SK-N-SH (cell line): ENCODE results near the gene CDKN2B-AS1. TPM values are rescaled to one million over a fixed set of nuclear protein-coding genes. Genes with fewer than 3 reads are reported as not detected.

Experiments
- CTCF ChIA-PET: fragments of 300-600, 350-600 bp; formaldehyde crosslinking; extraction: SDS; loops from one replicate; lab custom pipeline; 2021; lab: Yijun Ruan, JAX
- POLR2A ChIA-PET: fragments of 350-600 bp; sonication (Branson Sonifier 250); formaldehyde crosslinking; extraction: SDS; loops from one replicate; lab custom pipeline; 2020; ENCODE audit warnings: antibody characterized with exemption, inconsistent platforms; lab: Yijun Ruan, JAX
- DNase-seq: peaks from one replicate; pipeline ENCODE4 v3.0.0; 2012
- H2AFZ ChIP-seq: fragments of 200-600 bp; sonication (generic); 2 replicates; pipeline ENCODE4 v1.8.1; 2016; ENCODE audit warnings: antibody characterized with exemption, mild to moderate bottlenecking, low read depth
- H3F3A ChIP-seq: fragments of 200-600 bp; sonication (generic); replicated peaks from 2 replicates; pipeline ENCODE3; 2016; ENCODE audit warnings: antibody characterized with exemption, mild to moderate bottlenecking; ENCODE audit not compliant: insufficient read depth
- H3K27ac ChIP-seq, 2 experiments: fragments of 200-500 bp in 1 of 2; fragments of 200-600 bp in 1 of 2; sonication (Bioruptor generic) in 1 of 2; sonication (generic), shearing (Covaris generic) in 1 of 2; 2 replicates each; pipeline versions ENCODE4 v1.5.1 to v1.6.1; 2014 to 2016; ENCODE audit warnings: low read depth in 2 of 2, inconsistent platforms in 1 of 2, low read length in 1 of 2, mild to moderate bottlenecking in 1 of 2, mixed read lengths in 1 of 2
- H3K27me3 ChIP-seq: fragments of 200-600 bp; sonication (generic), shearing (Covaris generic); 2 replicates; pipeline ENCODE4 v1.6.1; 2016; ENCODE audit warnings: mixed run types; ENCODE audit not compliant: insufficient read depth
- H3K36me3 ChIP-seq, 2 experiments: fragments of 200-500 bp in 1 of 2; fragments of 200-600 bp in 1 of 2; sonication (Bioruptor generic) in 1 of 2; sonication (generic) in 1 of 2; replicated peaks in 1 of 2; 2 replicates each; pipeline versions ENCODE3 to v1.5.1; 2014 to 2016; ENCODE audit warnings: low read length in 1 of 2, mild to moderate bottlenecking in 1 of 2; ENCODE audit not compliant: insufficient read depth in 2 of 2, control insufficient read depth in 1 of 2
- H3K4me1 ChIP-seq, 2 experiments: fragments of 200-500 bp in 1 of 2; fragments of 200-600 bp in 1 of 2; sonication (Bioruptor generic) in 1 of 2; sonication (generic), shearing (Covaris generic) in 1 of 2; 2 replicates each; pipeline versions ENCODE4 v1.5.1 to v1.6.1; 2014 to 2016; ENCODE audit warnings: low read depth in 1 of 2, low read length in 1 of 2, mixed run types in 1 of 2; ENCODE audit not compliant: insufficient read depth in 2 of 2, control insufficient read depth in 1 of 2
- H3K4me2 ChIP-seq: fragments of 200-600 bp; sonication (generic), shearing (Covaris generic); 2 replicates; pipeline ENCODE4 v1.6.1; 2017; ENCODE audit warnings: mixed run types
- H3K4me3 ChIP-seq, 2 experiments: fragments of 200-500 bp in 1 of 2; fragments of 200-600 bp in 1 of 2; sonication (Bioruptor generic) in 1 of 2; sonication (generic), shearing (Covaris generic) in 1 of 2; 2 replicates each; pipeline versions ENCODE4 v1.5.1 to v1.8.1; 2014 to 2016; ENCODE audit warnings: low read depth in 2 of 2, inconsistent platforms in 1 of 2, low read length in 1 of 2, mild to moderate bottlenecking in 1 of 2, mixed read lengths in 1 of 2, moderate library complexity in 1 of 2
- H3K79me2 ChIP-seq: fragments of 200-600 bp; sonication (generic); 2 replicates; pipeline ENCODE4 v1.8.1; 2017; ENCODE audit warnings: mild to moderate bottlenecking; ENCODE audit not compliant: insufficient read depth
- H3K9ac ChIP-seq: fragments of 200-600 bp; sonication (generic); 2 replicates; pipeline ENCODE4 v1.6.1; 2017; ENCODE audit warnings: mixed run types
- H3K9me2 ChIP-seq: fragments of 200-600 bp; sonication (generic); 2 replicates; pipeline ENCODE4 v1.6.1; 2017; ENCODE audit warnings: mixed run types
- H3K9me3 ChIP-seq: fragments of 200-600 bp; sonication (generic); 2 replicates; pipeline ENCODE4 v1.6.1; 2017; ENCODE audit warnings: mixed run types, mild to moderate bottlenecking, moderate library complexity
- H4K20me1 ChIP-seq: fragments of 200-600 bp; sonication (generic); 2 replicates; pipeline ENCODE4 v1.6.1; 2017; ENCODE audit warnings: mild to moderate bottlenecking, mixed run types; ENCODE audit not compliant: insufficient read depth
- ELF1 ChIP-seq: IDR thresholded peaks from 2 replicates; pipeline ENCODE4 v1.4.0; 2012
- EP300 ChIP-seq, 2 experiments: IDR thresholded peaks; 2 replicates each; pipeline versions ENCODE4 v1.4.0 to v1.6.1; 2012; ENCODE audit warnings: borderline replicate concordance in 1 of 2, low read depth in 1 of 2, low read length in 1 of 2
- FOSL2 ChIP-seq: IDR thresholded peaks from 2 replicates; pipeline ENCODE4 v1.4.0; 2012; ENCODE audit warnings: low read depth, mild to moderate bottlenecking, moderate library complexity, borderline replicate concordance
- FOXJ3 ChIP-seq: sonication (generic); formaldehyde crosslinking; IDR thresholded peaks from 2 replicates; pipeline ENCODE4 v1.5.1; 2020; ENCODE audit warnings: mild to moderate bottlenecking, missing genetic modification reagents
- GABPA ChIP-seq: IDR thresholded peaks from 2 replicates; pipeline ENCODE4 v1.4.0; 2012; ENCODE audit warnings: low read depth, mild to moderate bottlenecking
- GATA2 ChIP-seq: sonication (generic); formaldehyde crosslinking; IDR thresholded peaks from 2 replicates; pipeline ENCODE4 v1.5.0; 2020; ENCODE audit warnings: mild to moderate bottlenecking, missing genetic modification reagents
- IRF3 ChIP-seq: fragments of 150-350 bp; IDR thresholded peaks from 2 replicates; pipeline ENCODE4 v1.6.1; 2016; ENCODE audit warnings: mild to moderate bottlenecking, low read depth, low read length
- POLR2AphosphoS5 ChIP-seq: IDR thresholded peaks from 2 replicates; pipeline ENCODE4 v1.6.1; 2012; ENCODE audit warnings: low read depth, low read length
- RCOR1 ChIP-seq: fragments of 150-350 bp; IDR thresholded peaks from 2 replicates; pipeline ENCODE4 v1.6.1; 2017; ENCODE audit warnings: antibody characterized with exemption, low read length
- SIN3A ChIP-seq: IDR thresholded peaks from 2 replicates; pipeline ENCODE4 v1.6.1; 2012; ENCODE audit warnings: low read depth, mild to moderate bottlenecking, low read length, moderate library complexity, borderline replicate concordance
- SMC3 ChIP-seq: IDR thresholded peaks from 2 replicates; pipeline ENCODE4 v1.6.1; 2012; ENCODE audit warnings: low read depth, low read length, improper control_type of control experiment
- TAF1 ChIP-seq: IDR thresholded peaks from 2 replicates; pipeline ENCODE4 v1.6.1; 2012; ENCODE audit warnings: low read depth, mild to moderate bottlenecking, low read length, moderate library complexity, borderline replicate concordance
- TCF12 ChIP-seq: IDR thresholded peaks from 2 replicates; pipeline ENCODE4 v1.4.0; 2012
- TEAD4 ChIP-seq: IDR thresholded peaks from 2 replicates; pipeline ENCODE4 v1.4.0; 2012; ENCODE audit warnings: mild to moderate bottlenecking, borderline replicate concordance; ENCODE audit not compliant: insufficient read depth
- polyA plus RNA-seq, 3 experiments: library from polyadenylated mRNA; depleted of rRNA; stranded (reverse); fragments of >200 nt; gene quantifications; 2 replicates each; pipeline ENCODE4 v1.2.3, GENCODE V29; 2012
- TF ChIP-seq, protein P1 (sequence below): IDR thresholded peaks from 2 replicates; pipeline ENCODE4 v1.4.0; 2012; ENCODE audit warnings: low read depth, borderline replicate concordance
- TF ChIP-seq, protein P2 (sequence below): IDR thresholded peaks from 2 replicates; pipeline ENCODE4 v1.4.0; 2012; ENCODE audit warnings: low read depth
- TF ChIP-seq, protein P3 (sequence below): fragments of 150-350 bp; IDR thresholded peaks from 2 replicates; pipeline ENCODE4 v1.6.1; 2017; ENCODE audit warnings: antibody characterized with exemption, low read length, low read depth, borderline replicate concordance
- TF ChIP-seq, protein P4 (sequence below): IDR thresholded peaks from 2 replicates; pipeline ENCODE4; 2012
- TF ChIP-seq, protein P5 (sequence below): IDR thresholded peaks from 2 replicates; pipeline ENCODE4 v1.6.1; 2012; ENCODE audit warnings: mild to moderate bottlenecking, low read depth, low read length, moderate library complexity

CDKN2B-AS1 gene
- polyA plus RNA-seq, 1 of the 3 experiments (the other 2 are of a cell fraction) = 0.25 TPM

- peak; percentile 84 for TF ChIP-seq FOSL2
- TF ChIP-seq, protein P1, sequence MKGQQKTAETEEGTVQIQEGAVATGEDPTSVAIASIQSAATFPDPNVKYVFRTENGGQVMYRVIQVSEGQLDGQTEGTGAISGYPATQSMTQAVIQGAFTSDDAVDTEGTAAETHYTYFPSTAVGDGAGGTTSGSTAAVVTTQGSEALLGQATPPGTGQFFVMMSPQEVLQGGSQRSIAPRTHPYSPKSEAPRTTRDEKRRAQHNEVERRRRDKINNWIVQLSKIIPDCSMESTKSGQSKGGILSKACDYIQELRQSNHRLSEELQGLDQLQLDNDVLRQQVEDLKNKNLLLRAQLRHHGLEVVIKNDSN = no peak
- TF ChIP-seq SMC3 = no peak
- TF ChIP-seq POLR2AphosphoS5 = peak; percentile 48; the same call in 1 of the 2 replicates
- no peak for TF ChIP-seq IRF3
- TF ChIP-seq, protein P2, sequence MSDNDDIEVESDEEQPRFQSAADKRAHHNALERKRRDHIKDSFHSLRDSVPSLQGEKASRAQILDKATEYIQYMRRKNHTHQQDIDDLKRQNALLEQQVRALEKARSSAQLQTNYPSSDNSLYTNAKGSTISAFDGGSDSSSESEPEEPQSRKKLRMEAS = 0 out of 2 replicates have a peak, but pooled peaks have one; percentile 33
- no peak for TF ChIP-seq SIN3A
- peak; percentile 95 for TF ChIP-seq TCF12
- 0 out of 2 replicates have a peak, but pooled peaks have one; percentile 16 for TF ChIP-seq ELF1
- TF ChIP-seq RCOR1 = no peak
- peak; percentile 59; the same call in 1 of the 2 replicates for TF ChIP-seq TEAD4
- TF ChIP-seq EP300 (IDR thresholded peaks at IDR 0.05; ENCODE audit: borderline replicate concordance in 1 of 2, low read depth in 1 of 2, low read length in 1 of 2) = peak in 1 of 2 experiments; percentile 86; a peak in 3 of 4 replicates
- TF ChIP-seq, protein P3, sequence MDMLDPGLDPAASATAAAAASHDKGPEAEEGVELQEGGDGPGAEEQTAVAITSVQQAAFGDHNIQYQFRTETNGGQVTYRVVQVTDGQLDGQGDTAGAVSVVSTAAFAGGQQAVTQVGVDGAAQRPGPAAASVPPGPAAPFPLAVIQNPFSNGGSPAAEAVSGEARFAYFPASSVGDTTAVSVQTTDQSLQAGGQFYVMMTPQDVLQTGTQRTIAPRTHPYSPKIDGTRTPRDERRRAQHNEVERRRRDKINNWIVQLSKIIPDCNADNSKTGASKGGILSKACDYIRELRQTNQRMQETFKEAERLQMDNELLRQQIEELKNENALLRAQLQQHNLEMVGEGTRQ = no peak
These were observed 50.0 kb downstream of the CDKN2B-AS1 start (continued) for GRCh38 chr9:22044583-22044982.

- no peak for DNase-seq
- Histone ChIP-seq H3K9me2 (no peaks in the 10 kb centered on the region), H3K36me3 (no peaks in the 10 kb centered on the region), H4K20me1 (no peaks in the 10 kb centered on the region), H3K27ac (no peak overlapping the region), H3K9ac (no peak overlapping the region), H3F3A (peaks cover 9% of the 10 kb centered on the region), H3K9me3 (no peaks in the 10 kb centered on the region), H2AFZ (no peak overlapping the region), H3K79me2 (no peaks in the 10 kb centered on the region), H3K4me3 (no peak overlapping the region), H3K4me1 (no peaks in the 10 kb centered on the region; a peak in 1 of 4 replicates), H3K27me3 (no peaks in the 10 kb centered on the region)
- ChIA-PET POLR2A (no interaction called here), CTCF (interaction anchor here (0.7 to 2.8 kb wide), 3 partner anchors 9 to 232 kb away, joined by 3 to 11 read pairs (median 3); no protein-coding TSS in a partner anchor)
- no peak for TF ChIP-seq EP300 (IDR thresholded peaks at IDR 0.05; ENCODE audit: borderline replicate concordance in 1 of 2, low read depth in 1 of 2, low read length in 1 of 2)
- TF ChIP-seq GATA2 = no peak
- TF ChIP-seq, protein P4, sequence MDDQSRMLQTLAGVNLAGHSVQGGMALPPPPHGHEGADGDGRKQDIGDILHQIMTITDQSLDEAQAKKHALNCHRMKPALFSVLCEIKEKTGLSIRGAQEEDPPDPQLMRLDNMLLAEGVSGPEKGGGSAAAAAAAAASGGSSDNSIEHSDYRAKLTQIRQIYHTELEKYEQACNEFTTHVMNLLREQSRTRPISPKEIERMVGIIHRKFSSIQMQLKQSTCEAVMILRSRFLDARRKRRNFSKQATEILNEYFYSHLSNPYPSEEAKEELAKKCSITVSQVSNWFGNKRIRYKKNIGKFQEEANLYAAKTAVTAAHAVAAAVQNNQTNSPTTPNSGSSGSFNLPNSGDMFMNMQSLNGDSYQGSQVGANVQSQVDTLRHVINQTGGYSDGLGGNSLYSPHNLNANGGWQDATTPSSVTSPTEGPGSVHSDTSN = no peak
- TF ChIP-seq FOXJ3 = no peak
- TF ChIP-seq GABPA = no peak
- TF ChIP-seq TAF1 = no peak
- TF ChIP-seq, protein P5, sequence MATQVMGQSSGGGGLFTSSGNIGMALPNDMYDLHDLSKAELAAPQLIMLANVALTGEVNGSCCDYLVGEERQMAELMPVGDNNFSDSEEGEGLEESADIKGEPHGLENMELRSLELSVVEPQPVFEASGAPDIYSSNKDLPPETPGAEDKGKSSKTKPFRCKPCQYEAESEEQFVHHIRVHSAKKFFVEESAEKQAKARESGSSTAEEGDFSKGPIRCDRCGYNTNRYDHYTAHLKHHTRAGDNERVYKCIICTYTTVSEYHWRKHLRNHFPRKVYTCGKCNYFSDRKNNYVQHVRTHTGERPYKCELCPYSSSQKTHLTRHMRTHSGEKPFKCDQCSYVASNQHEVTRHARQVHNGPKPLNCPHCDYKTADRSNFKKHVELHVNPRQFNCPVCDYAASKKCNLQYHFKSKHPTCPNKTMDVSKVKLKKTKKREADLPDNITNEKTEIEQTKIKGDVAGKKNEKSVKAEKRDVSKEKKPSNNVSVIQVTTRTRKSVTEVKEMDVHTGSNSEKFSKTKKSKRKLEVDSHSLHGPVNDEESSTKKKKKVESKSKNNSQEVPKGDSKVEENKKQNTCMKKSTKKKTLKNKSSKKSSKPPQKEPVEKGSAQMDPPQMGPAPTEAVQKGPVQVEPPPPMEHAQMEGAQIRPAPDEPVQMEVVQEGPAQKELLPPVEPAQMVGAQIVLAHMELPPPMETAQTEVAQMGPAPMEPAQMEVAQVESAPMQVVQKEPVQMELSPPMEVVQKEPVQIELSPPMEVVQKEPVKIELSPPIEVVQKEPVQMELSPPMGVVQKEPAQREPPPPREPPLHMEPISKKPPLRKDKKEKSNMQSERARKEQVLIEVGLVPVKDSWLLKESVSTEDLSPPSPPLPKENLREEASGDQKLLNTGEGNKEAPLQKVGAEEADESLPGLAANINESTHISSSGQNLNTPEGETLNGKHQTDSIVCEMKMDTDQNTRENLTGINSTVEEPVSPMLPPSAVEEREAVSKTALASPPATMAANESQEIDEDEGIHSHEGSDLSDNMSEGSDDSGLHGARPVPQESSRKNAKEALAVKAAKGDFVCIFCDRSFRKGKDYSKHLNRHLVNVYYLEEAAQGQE = no peak
- TF ChIP-seq, all 33 proteins: peak for 0
- H3K4me2 ChIP-seq = no peak overlapping the region
These were observed 50.8 kb downstream of the CDKN2B-AS1 start for GRCh38 chr9:22045423-22045822.
